Type B pancreatic cell (in vitro differentiated cells): Measurements from ENCODE around the gene LSM14B. TPM values are rescaled to one million over a fixed set of nuclear protein-coding genes. Genes with fewer than 3 reads are reported as not detected.

Source experiments
- DNase-seq: peaks from one replicate; pipeline ENCODE4 v3.0.0; 2021; ENCODE audit warnings: mixed read lengths; ENCODE audit not compliant: unreplicated experiment; ENCODE audit errors: extremely low spot score
- H3K27ac Mint-ChIP-seq: 2 replicates; pipeline ENCODE4 v1.8.0; 2021; ENCODE audit warnings: mild to moderate bottlenecking, mixed read lengths
- H3K27me3 Mint-ChIP-seq: 2 replicates; pipeline ENCODE4 v1.8.0; 2021; ENCODE audit warnings: mixed read lengths
- H3K36me3 Mint-ChIP-seq: 2 replicates; pipeline ENCODE4 v1.8.0; 2021; ENCODE audit warnings: mixed read lengths
- H3K4me1 Mint-ChIP-seq: one replicate; pipeline ENCODE4 v1.8.0; 2021; ENCODE audit warnings: mixed read lengths; ENCODE audit not compliant: unreplicated experiment
- H3K4me3 Mint-ChIP-seq: 2 replicates; pipeline ENCODE4 v1.8.0; 2021; ENCODE audit warnings: mild to moderate bottlenecking, mixed read lengths
- H3K9me3 Mint-ChIP-seq: 2 replicates; pipeline ENCODE4 v1.8.0; 2021; ENCODE audit warnings: mixed read lengths
- total RNA-seq: library from RNA; stranded (reverse); gene quantifications from 2 replicates; pipeline ENCODE4 v1.2.1, GENCODE V29; 2021; ENCODE audit warnings: low replicate concordance
- TF ChIP-seq, protein P1 (sequence below): fragments of 200-600 bp; sonication (generic); conservative IDR thresholded peaks from 2 replicates; pipeline ENCODE4 v1.5.0; 2021; ENCODE audit warnings: antibody characterized with exemption, mild to moderate bottlenecking

The LSM14B gene
- total RNA-seq, 1 donor from 2014 or later: 66.3 TPM

DNA sequence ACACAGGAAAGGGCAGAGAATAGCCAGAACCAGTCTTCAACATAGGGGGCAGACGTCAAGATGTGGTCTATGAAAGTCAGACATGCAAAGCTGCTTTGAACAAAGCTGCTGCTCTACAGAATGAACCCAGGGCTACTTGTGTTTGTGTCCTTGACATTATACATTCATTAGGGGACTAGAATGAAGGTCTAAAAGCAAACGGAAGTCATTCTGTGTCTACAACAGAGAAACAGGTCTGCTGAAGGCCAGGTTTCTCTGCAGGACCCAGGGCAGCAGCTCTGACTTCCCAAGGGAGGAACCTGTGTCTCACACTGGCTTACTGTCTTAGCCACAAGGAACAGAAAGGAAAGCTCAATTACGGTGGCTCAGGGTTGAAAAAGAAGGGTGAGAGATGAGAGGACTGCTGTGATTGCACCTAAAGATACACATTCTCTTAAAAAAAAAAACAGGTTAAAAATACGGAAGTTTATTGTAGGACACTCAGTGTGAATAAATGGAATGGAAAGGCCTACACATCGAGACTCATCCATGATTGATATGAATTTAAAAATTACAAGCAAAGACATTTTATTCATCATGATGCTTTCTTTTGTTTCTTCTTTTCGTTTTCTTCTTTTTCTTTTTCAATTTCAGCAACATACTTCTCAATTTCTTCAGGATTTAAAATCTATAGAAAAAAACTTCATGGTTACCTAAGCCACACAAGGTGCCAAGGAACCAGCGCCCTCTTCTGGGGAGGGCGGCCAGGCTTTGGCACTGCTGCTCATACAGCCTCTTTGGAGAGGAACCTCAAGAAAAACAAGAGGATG is 14.2 kb downstream of the LSM14B start:
- no peak for DNase-seq
- H3K4me1 Mint-ChIP-seq: peaks cover 11% of the 10 kb centered on the region
- no peaks in the 10 kb centered on the region for H3K27me3 Mint-ChIP-seq
- peak overlapping the region; percentile 39 for H3K27ac Mint-ChIP-seq
- H3K9me3 Mint-ChIP-seq: no peaks in the 10 kb centered on the region
- H3K4me3 Mint-ChIP-seq: no peak overlapping the region
- TF ChIP-seq, protein P1, sequence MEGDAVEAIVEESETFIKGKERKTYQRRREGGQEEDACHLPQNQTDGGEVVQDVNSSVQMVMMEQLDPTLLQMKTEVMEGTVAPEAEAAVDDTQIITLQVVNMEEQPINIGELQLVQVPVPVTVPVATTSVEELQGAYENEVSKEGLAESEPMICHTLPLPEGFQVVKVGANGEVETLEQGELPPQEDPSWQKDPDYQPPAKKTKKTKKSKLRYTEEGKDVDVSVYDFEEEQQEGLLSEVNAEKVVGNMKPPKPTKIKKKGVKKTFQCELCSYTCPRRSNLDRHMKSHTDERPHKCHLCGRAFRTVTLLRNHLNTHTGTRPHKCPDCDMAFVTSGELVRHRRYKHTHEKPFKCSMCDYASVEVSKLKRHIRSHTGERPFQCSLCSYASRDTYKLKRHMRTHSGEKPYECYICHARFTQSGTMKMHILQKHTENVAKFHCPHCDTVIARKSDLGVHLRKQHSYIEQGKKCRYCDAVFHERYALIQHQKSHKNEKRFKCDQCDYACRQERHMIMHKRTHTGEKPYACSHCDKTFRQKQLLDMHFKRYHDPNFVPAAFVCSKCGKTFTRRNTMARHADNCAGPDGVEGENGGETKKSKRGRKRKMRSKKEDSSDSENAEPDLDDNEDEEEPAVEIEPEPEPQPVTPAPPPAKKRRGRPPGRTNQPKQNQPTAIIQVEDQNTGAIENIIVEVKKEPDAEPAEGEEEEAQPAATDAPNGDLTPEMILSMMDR: peak; percentile 83
- peaks cover 27% of the 10 kb centered on the region for H3K36me3 Mint-ChIP-seq

GRCh38 chr20:62137092-62137384 is 14.8 kb downstream of the LSM14B start:
- Mint-ChIP-seq H3K4me1 (peaks cover 16% of the 10 kb centered on the region), H3K27ac (peak overlapping the region; percentile 39), H3K36me3 (peaks cover 25% of the 10 kb centered on the region), H3K27me3 (no peaks in the 10 kb centered on the region), H3K9me3 (no peaks in the 10 kb centered on the region), H3K4me3 (no peak overlapping the region)
- TF ChIP-seq, protein P1: no peak
- DNase-seq: no peak

- H3K36me3 Mint-ChIP-seq: peaks cover 22% of the 10 kb centered on the region
- peaks cover 16% of the 10 kb centered on the region for H3K4me1 Mint-ChIP-seq
- H3K4me3 Mint-ChIP-seq: no peak overlapping the region
- TF ChIP-seq, protein P1: no peak
- no peaks in the 10 kb centered on the region for H3K27me3 Mint-ChIP-seq
- no peaks in the 10 kb centered on the region for H3K9me3 Mint-ChIP-seq
- DNase-seq: no peak
- H3K27ac Mint-ChIP-seq: no peak overlapping the region
These were observed 15.4 kb downstream of the LSM14B start for GRCh38 chr20:62137478-62138203.

GRCh38 chr20:62138204-62138543 is 15.9 kb downstream of the LSM14B start:
- Mint-ChIP-seq H3K36me3 (peaks cover 22% of the 10 kb centered on the region), H3K4me1 (peaks cover 16% of the 10 kb centered on the region), H3K27ac (no peak overlapping the region), H3K4me3 (no peak overlapping the region), H3K27me3 (no peaks in the 10 kb centered on the region), H3K9me3 (no peaks in the 10 kb centered on the region)
- no peak for DNase-seq
- TF ChIP-seq, protein P1: no peak

- H3K9me3 Mint-ChIP-seq: no peaks in the 10 kb centered on the region
- TF ChIP-seq, protein P1: no peak
- DNase-seq: no peak
- no peaks in the 10 kb centered on the region for H3K27me3 Mint-ChIP-seq
- H3K27ac Mint-ChIP-seq: no peak overlapping the region
- H3K4me1 Mint-ChIP-seq: peaks cover 16% of the 10 kb centered on the region
- no peak overlapping the region for H3K4me3 Mint-ChIP-seq
- peaks cover 21% of the 10 kb centered on the region for H3K36me3 Mint-ChIP-seq
These were observed 16.6 kb downstream of the LSM14B start for GRCh38 chr20:62138912-62139311.
